ENCODE measurements around the gene CNMD.

DNA sequence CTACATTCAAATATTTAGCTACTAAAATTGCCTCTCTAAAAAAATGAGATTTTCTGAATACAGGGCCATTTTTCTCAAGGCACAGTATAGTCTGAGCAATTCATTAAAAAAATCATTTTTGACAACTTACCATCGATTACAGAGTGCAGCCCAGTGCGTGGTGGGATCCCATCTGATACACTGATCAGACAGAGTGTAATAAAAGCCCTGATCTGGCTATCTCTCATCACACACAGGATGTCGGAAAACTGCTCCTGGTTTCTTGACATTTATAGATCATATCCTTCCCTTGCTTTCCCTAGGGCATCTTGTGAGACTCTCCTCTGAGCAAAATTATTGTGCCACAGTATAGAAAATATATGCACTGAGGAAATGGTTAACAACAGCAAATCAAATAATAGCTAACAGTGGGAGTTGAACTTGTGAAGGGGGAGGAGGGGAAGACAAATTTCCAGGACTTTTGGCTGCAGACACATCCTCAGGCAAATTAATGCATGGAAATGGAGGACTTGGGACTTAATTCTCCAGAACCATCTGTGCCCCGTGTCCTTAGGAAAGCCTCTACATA is 28.4 kb upstream of the CNMD start:
- TF ChIP-seq CTCF (IDR thresholded peaks at IDR 0.05; ENCODE audit: poor library complexity, severe bottlenecking), result no peak
- TF ChIP-seq EZH2 (IDR thresholded peaks at IDR 0.05; ENCODE audit: borderline replicate concordance, insufficient read depth, low read length, poor library complexity, severe bottlenecking), result no peak
- TF ChIP-seq POLR2AphosphoS5 (IDR thresholded peaks at IDR 0.05), result no peak
- no peak for TF ChIP-seq RAD21 (conservative IDR thresholded peaks at IDR 0.05)

Measured in neural cell (in vitro differentiated cells).